Muscle layer of duodenum (tissue), 2 donors: ENCODE measurements around the gene CLEC18C.
"Not testable (repeated sequence)": the region's sequence is repeated elsewhere in the genome, so short reads cannot be mapped to it uniquely, and the experiment has no call there.

ENCODE experiments used
- H3K27ac ChIP-seq: one replicate; pipeline ENCODE4 v1.7.0; 2013; ENCODE audit warnings: mild to moderate bottlenecking, low read length
- H3K27me3 ChIP-seq: one replicate; pipeline ENCODE4 v1.7.0; 2013; ENCODE audit warnings: low read depth, mild to moderate bottlenecking, control low read depth, low read length
- H3K36me3 ChIP-seq, 2 donors: one replicate each; pipeline ENCODE4 v1.7.0; 2013; ENCODE audit warnings: low read length in 2 of 2, control low read depth in 1 of 2, mild to moderate bottlenecking in 1 of 2; ENCODE audit not compliant: insufficient read depth in 2 of 2, control insufficient read depth in 1 of 2
- H3K4me1 ChIP-seq, 2 donors: one replicate each; pipeline ENCODE4 v1.7.0; 2013; ENCODE audit warnings: low read length in 2 of 2, mild to moderate bottlenecking in 2 of 2, control low read depth in 1 of 2, moderate library complexity in 1 of 2; ENCODE audit not compliant: insufficient read depth in 2 of 2, control insufficient read depth in 1 of 2
- H3K4me3 ChIP-seq, 2 donors: one replicate each; pipeline ENCODE4 v1.7.0; 2013; ENCODE audit warnings: low read length in 2 of 2, low read depth in 1 of 2, mild to moderate bottlenecking in 1 of 2
- H3K9me3 ChIP-seq, 2 donors: one replicate each; pipeline ENCODE4 v1.7.0; 2013; ENCODE audit warnings: low read length in 2 of 2, control low read depth in 1 of 2, mild to moderate bottlenecking in 1 of 2; ENCODE audit not compliant: control insufficient read depth in 1 of 2
- donor health status: healthy.

Gene CLEC18C

GRCh38 chr16:70151391-70151790 lies 22.2 kb upstream of the CLEC18C start:
- Histone ChIP-seq H3K27me3 (no peaks in the 10 kb centered on the region), H3K4me1 (no peaks in the 10 kb centered on the region), H3K4me3 (no peak overlapping the region), H3K36me3 (peaks cover 26 to 83% of the 10 kb centered on the region in 2 donors), H3K9me3 (no peaks in the 10 kb centered on the region), H3K27ac (no peak overlapping the region)

- H3K27ac ChIP-seq, result no peak overlapping the region
- H3K36me3 ChIP-seq, result peaks cover 32 to 89% of the 10 kb centered on the region in 2 donors
- H3K4me3 ChIP-seq, result no peak overlapping the region
Measured at GRCh38 chr16:70151941-70152509, 21.6 kb upstream of the CLEC18C start.

GRCh38 chr16:70152578-70153302 lies 20.8 kb upstream of the CLEC18C start:
- peaks cover 40 to 96% of the 10 kb centered on the region in 2 donors for H3K36me3 ChIP-seq
- no peak overlapping the region for H3K27ac ChIP-seq
- no peaks in the 10 kb centered on the region for H3K27me3 ChIP-seq
- no peaks in the 10 kb centered on the region for H3K9me3 ChIP-seq
- H3K4me1 ChIP-seq, result no peaks in the 10 kb centered on the region
- H3K4me3 ChIP-seq, result no peak overlapping the region

More at GRCh38 chr16:70151941-70152509, 21.6 kb upstream of the CLEC18C start:
- Histone ChIP-seq H3K27me3 (no peaks in the 10 kb centered on the region), H3K4me1 (no peaks in the 10 kb centered on the region), H3K9me3 (no peaks in the 10 kb centered on the region)

- peaks cover 58 to 98% of the 10 kb centered on the region in 2 donors for H3K36me3 ChIP-seq
Measured at GRCh38 chr16:70154736-70155135, 18.9 kb upstream of the CLEC18C start.

GRCh38 chr16:70156207-70156978 lies 17.2 kb upstream of the CLEC18C start:
- Histone ChIP-seq H3K4me1 (no peaks in the 10 kb centered on the region), H3K36me3 (peaks cover 70 to 98% of the 10 kb centered on the region in 2 donors), H3K9me3 (no peaks in the 10 kb centered on the region), H3K27me3 (no peaks in the 10 kb centered on the region), H3K27ac (no peak overlapping the region), H3K4me3 (no peak overlapping the region)

More at GRCh38 chr16:70154736-70155135, 18.9 kb upstream of the CLEC18C start:
- H3K27ac ChIP-seq, H3K27me3 ChIP-seq, H3K9me3 ChIP-seq, H3K4me3 ChIP-seq, H3K4me1 ChIP-seq: not testable (repeated sequence)

- H3K36me3 ChIP-seq, result peaks cover 68 to 98% of the 10 kb centered on the region in 2 donors
- H3K27ac ChIP-seq, result no peak overlapping the region
- no peaks in the 10 kb centered on the region for H3K4me1 ChIP-seq
- H3K9me3 ChIP-seq, result no peaks in the 10 kb centered on the region
- no peaks in the 10 kb centered on the region for H3K27me3 ChIP-seq
- H3K4me3 ChIP-seq, result no peak overlapping the region
Measured at GRCh38 chr16:70157105-70157476, 16.5 kb upstream of the CLEC18C start.

GRCh38 chr16:70157477-70158260 lies 15.9 kb upstream of the CLEC18C start:
- Histone ChIP-seq H3K27ac (no peak overlapping the region), H3K4me3 (no peak overlapping the region), H3K9me3 (no peaks in the 10 kb centered on the region), H3K36me3 (peaks cover 66 to 98% of the 10 kb centered on the region in 2 donors), H3K4me1 (no peaks in the 10 kb centered on the region), H3K27me3 (no peaks in the 10 kb centered on the region)

GRCh38 chr16:70158261-70158939 lies 15.2 kb upstream of the CLEC18C start:
- no peaks in the 10 kb centered on the region for H3K4me1 ChIP-seq
- H3K4me3 ChIP-seq, result no peak overlapping the region
- H3K9me3 ChIP-seq, result no peaks in the 10 kb centered on the region
- no peaks in the 10 kb centered on the region for H3K27me3 ChIP-seq
- no peak overlapping the region for H3K27ac ChIP-seq
- H3K36me3 ChIP-seq, result peaks cover 58 to 94% of the 10 kb centered on the region in 2 donors

- no peaks in the 10 kb centered on the region for H3K27me3 ChIP-seq
- H3K4me1 ChIP-seq, result no peaks in the 10 kb centered on the region
- no peaks in the 10 kb centered on the region for H3K9me3 ChIP-seq
- peaks cover 55 to 83% of the 10 kb centered on the region in 2 donors for H3K36me3 ChIP-seq
- H3K27ac ChIP-seq, result no peak overlapping the region
- H3K4me3 ChIP-seq, result no peak overlapping the region
Measured at GRCh38 chr16:70159355-70160348, 13.9 kb upstream of the CLEC18C start.

GRCh38 chr16:70160388-70160787 lies 13.2 kb upstream of the CLEC18C start:
- Histone ChIP-seq H3K9me3 (no peaks in the 10 kb centered on the region), H3K4me1 (no peaks in the 10 kb centered on the region), H3K4me3 (no peak overlapping the region), H3K36me3 (peaks cover 55 to 76% of the 10 kb centered on the region in 2 donors), H3K27ac (no peak overlapping the region), H3K27me3 (no peaks in the 10 kb centered on the region)
